Neural progenitor cell (in vitro differentiated cells): ENCODE results near the gene ADK.

Experiments used
- CTCF ChIP-seq: fragments of 200-600 bp; sonication (generic); IDR thresholded peaks from 2 replicates; pipeline ENCODE4 v1.5.1; 2017; ENCODE audit warnings: antibody characterized with exemption, mild to moderate bottlenecking
- EZH2 ChIP-seq: fragments of 200-600 bp; sonication (generic); IDR thresholded peaks from 2 replicates; pipeline ENCODE4 v1.6.1; 2017; ENCODE audit warnings: antibody characterized with exemption, mild to moderate bottlenecking, moderate library complexity
- EZH2phosphoT487 ChIP-seq: fragments of 200-600 bp; sonication (generic); IDR thresholded peaks from 2 replicates; pipeline ENCODE4 v1.6.1; 2017; ENCODE audit warnings: antibody characterized with exemption

DNA sequence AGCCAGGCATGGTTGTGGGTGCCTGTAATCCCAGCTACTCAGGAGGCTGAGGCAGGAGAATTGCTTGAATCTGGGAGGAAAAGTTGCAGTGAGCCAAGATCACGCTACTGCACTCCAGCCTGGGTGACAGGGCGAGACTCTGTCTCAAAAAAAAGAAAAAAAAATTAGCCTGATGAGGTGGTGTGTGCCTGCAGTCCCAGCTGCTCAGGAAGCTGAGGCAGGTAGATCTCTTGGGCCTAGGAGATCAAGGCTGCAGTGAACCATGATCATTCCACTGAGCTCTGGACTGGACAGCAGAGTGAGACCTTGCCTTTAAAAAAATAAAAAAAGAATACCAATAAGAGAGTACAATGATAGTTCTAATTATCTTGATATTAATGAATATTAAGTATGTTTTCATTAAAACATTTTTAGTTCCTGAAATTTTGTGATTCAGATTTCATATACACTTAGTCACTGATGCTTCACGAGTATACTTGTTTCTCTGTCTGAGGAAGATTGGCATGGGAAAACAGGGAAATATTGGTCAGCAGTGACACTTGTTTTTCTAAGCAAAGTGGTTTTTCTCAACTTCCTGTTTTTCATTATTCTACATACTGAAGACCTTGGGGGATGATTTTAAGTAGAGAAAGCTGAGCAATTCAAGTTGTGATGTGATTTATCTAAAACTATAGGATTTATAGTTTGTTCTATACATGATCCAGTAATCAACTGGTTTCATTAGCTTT lies 76.8 kb downstream of the ADK start:
- no peak for TF ChIP-seq CTCF
- TF ChIP-seq EZH2phosphoT487, result no peak
- TF ChIP-seq EZH2, result no peak
